GM12865 (cell line): ENCODE measurements around the gene PICK1.
"Not testable (repeated sequence)": the region's sequence is repeated elsewhere in the genome, so short reads cannot be mapped to it uniquely, and the experiment has no call there.

Source experiments
- DNase-seq: peaks from one replicate; pipeline ENCODE4 v3.0.0; 2010; ENCODE audit warnings: low read depth
- H3K4me3 ChIP-seq: 2 replicates; pipeline ENCODE4 v1.5.1; 2011; ENCODE audit warnings: mild to moderate bottlenecking, low read depth, low read length, control low read depth
- CTCF ChIP-seq: IDR thresholded peaks from 2 replicates; pipeline ENCODE4 v1.5.1; 2011; ENCODE audit warnings: low read length, control low read depth, low read depth, inconsistent platforms; ENCODE audit not compliant: insufficient read depth; ENCODE audit errors: missing control alignments

PICK1 gene

GRCh38 chr22:38032681-38033521, 24.3 kb upstream of the PICK1 start:
- TF ChIP-seq CTCF = no peak
- H3K4me3 ChIP-seq = no peak overlapping the region
- DNase-seq = no peak

GRCh38 chr22:38033522-38034277, 23.5 kb upstream of the PICK1 start:
- no peak for DNase-seq
- TF ChIP-seq CTCF = no peak

GRCh38 chr22:38034278-38034882, 22.8 kb upstream of the PICK1 start:
- DNase-seq = peak; percentile 47
- H3K4me3 ChIP-seq = no peak overlapping the region
- no peak for TF ChIP-seq CTCF

More at GRCh38 chr22:38033522-38034277, 23.5 kb upstream of the PICK1 start:
- H3K4me3 ChIP-seq = no peak overlapping the region

- DNase-seq = no peak
- no peak overlapping the region for H3K4me3 ChIP-seq
- TF ChIP-seq CTCF = no peak
These were observed 22.2 kb upstream of the PICK1 start for GRCh38 chr22:38034884-38035529.

- no peak for TF ChIP-seq CTCF
- no peak for DNase-seq
- H3K4me3 ChIP-seq = no peak overlapping the region
These were observed 21.7 kb upstream of the PICK1 start for GRCh38 chr22:38035530-38035885.

- no peak for DNase-seq
- TF ChIP-seq CTCF = no peak
- no peak overlapping the region for H3K4me3 ChIP-seq
These were observed 20.7 kb upstream of the PICK1 start for GRCh38 chr22:38036392-38037062.

GRCh38 chr22:38037367-38038150, 19.6 kb upstream of the PICK1 start:
- DNase-seq, H3K4me3 ChIP-seq: not testable (repeated sequence)
